DMS53 treated with DMSO at 0.1 percent for 48 hours (cell line): ENCODE data around the gene SMC1B.

Experiments used
- DNase-seq: peaks from one replicate; lab custom pipeline; 2025; ENCODE audit not compliant: unreplicated experiment; lab: John Stamatoyannopoulos, UW

SMC1B gene

DNA sequence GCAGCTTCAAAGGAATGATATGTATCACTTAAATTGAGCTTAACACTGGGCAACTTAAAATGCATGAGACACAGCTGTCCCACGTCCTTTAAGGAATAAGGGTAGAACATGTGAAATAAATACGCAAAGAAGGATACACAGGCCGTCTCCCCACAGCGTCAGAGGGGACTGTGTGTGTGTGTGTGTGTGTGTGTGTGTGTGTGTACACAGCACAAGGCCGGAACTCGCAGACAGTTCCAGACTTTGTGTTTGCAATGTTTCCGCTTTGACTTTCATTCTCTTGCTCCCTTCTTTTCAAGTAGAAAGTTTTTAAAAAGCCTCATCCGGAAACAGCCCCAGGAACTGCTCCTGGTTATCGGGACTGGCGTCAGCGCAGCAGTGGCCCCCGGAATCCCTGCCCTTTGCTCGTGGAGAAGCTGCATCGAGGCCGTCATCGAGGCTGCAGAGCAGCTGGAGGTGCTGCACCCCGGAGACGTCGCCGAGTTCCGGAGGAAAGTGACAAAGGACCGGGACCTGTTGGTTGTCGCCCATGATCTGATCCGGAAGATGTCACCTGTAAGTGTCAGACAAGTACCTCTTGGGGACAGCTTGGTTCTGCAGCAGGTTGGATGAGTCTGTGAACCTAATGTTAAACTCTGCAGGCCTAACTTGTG is 90.4 kb downstream of the SMC1B start:
- DNase-seq = no peak

DNA sequence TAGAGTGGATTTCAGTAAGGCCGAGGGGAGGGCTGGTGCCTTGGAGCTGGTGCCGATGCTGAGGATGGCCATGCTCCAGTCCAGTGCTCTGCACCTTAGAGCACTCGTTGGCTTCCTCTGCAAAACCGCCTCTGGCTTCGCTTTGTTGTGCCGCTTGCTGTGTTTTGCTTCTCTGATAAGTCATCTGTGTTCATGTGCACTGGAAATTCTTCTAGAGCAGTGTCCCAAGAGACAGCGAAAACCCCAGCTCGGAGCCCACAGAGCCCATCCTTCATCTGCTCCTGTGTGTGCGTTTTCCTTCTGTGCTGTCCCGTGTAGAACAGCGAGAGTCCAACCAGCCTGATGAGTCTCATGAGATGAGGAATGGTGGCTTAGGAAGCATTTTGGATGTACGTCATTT is 91.6 kb downstream of the SMC1B start:
- no peak for DNase-seq

DNA sequence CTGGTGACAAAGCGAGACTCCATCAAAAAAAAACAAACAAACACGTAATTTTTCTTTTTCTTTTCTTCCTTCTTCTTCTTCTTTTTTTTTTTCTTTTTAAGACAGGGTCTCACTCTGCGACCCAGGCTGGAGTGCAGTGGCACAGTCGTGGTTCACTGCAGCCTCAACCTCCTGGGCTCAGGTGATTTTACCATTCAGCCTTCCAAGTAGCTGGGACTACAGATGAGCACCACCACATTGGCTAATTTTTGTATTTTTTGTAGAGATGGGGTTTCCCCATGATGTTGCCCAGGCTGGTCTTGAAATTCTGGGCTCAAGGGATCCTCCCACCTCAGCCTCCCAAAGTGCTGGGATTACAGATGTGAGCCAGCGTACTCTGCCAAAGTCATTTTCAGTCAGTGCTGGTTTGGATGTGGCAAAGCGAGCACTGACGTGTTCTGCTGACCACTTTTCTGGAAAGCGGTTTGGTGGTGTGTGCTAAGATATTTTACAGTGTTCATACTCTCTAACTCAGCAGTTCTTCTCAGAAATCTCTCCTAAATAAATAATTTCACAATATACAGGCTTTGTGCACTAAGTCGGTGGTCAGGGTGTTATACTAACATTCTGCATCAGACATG is 92.9 kb downstream of the SMC1B start:
- DNase-seq = no peak

DNA sequence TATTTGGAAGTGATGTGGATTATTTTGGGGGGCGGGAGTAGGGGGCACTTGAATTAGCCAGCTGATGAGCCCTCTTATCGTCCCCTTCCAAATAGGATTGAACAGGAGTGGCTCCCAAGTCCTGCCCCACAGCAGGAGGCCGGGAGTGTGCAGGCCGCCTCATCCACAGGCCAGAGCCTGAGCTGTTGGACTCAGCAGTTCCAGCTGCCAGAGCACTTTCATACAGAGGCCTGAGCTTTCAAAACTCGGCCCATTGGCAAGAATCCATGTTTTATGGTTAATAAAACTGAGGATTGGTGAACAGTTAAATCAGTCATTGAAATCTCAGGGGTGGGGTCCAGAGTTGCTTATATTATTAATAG is 94.1 kb downstream of the SMC1B start:
- DNase-seq = no peak

DNA sequence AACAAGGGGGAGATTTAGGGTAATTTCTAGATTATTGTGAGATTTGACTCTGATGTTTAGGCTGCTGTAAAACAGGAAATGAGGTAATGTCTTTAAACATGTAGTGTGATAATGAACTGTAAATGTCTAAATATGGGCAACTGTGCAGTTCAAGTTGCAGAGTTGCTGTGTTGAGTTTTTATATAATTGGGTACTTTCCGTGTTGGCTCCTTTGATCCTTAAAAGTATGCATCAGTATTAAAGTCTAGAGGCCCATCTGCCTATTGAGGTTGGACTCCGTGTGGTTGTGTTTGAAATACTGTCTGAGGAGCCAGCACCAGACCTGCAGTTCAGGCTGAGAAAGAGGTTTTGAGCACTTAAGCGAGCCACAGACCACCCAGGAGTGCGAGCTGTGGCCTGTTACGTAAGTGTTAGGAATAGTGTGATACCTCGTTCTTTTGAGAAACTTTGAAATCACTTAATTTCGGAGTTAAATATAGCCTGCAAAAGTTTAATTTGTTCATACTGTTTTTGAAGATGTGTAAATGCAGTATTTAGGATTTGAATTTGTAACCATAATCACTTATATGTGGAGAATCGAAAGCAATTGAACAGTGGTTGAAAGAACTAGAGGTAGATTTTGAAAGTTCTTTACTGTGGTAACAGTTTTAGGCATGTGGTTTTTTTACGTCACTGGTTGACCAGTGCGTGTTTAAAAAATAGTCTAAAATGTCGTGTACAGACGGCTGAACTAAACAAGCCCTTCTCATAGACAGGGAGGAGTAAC is 94.7 kb downstream of the SMC1B start:
- DNase-seq = no peak

DNA sequence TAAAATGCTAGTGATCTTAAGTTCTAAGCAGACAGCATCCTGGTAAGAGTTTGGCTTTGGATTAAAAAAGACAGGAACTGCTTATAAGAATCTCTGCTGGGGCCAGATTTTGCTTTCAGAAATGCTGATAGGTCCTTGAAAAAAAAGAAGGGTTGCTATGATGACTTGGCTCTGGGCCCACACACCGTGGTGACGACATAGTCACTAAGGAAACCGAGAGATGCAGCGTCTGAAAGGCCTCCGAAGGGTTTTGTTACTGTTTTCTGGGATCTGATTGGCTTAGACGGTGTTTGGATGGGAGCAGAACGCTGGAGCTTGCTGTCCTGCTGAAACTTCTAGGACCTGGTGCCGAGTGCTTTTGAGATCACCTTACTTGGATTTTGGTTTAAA is 95.2 kb downstream of the SMC1B start:
- DNase-seq = peak; percentile 14

DNA sequence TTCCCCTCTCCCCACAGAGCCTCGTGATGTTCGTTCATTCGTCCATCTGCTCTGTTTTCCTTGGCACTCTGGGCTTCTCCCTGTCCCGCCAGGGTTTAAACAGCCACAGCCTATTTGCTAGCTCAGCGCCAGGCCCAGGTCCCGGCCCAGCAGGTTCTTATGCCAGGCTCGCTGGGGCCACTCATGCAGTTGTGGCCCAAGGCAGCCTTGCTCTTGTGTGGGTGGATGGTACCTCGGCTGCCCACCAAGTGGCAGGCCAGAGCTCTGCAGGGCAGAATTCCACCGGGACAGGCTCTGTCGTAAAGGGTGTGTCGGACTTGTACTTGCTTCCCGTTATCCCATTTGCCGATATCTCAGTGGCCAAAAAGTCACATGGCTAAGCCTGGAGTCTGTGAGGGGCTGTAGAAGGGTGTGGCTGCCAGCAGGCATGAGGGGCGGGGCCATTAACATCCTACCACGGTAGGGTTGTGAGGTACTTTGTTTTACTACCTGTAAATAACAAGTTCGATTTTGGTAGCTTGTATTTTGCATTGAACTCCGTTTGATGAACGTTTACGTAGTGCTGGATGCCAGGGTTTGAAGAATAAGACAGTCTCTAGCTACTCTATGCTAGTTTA is 95.7 kb downstream of the SMC1B start:
- DNase-seq = no peak

DNA sequence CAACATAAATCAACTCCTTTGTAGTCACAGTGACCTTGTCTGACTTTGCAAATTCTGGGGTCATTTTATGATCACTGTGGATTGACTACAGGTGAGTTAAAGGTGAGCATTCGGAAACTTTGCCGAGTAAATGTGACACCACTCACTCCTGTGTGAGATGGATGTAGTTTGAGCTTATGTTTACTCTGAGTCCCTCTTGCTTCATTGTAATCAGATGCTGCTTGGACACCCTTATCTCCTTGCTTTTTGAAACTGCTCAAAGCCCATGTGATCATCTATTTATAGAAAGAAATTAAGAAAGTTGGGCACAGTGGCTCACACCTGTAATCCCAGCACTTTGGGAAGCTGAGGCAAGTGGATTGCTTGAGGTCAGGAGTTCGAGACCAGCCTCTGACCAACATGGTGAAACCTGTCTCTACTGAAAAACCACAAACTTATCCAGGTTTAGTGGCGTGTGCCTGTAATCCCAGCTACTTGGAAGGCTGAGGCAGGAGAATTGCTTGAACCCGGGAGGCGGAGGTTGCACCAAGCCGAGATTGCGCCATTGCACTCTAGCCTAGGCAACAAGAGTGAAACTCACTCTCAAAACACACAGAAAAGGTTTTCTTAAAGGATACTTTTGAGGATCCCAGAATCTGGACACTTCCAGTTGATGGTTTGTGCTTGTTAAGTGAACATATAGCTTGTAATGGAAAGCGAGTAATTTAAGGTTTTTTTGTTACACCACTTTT is 96.4 kb downstream of the SMC1B start:
- no peak for DNase-seq

DNA sequence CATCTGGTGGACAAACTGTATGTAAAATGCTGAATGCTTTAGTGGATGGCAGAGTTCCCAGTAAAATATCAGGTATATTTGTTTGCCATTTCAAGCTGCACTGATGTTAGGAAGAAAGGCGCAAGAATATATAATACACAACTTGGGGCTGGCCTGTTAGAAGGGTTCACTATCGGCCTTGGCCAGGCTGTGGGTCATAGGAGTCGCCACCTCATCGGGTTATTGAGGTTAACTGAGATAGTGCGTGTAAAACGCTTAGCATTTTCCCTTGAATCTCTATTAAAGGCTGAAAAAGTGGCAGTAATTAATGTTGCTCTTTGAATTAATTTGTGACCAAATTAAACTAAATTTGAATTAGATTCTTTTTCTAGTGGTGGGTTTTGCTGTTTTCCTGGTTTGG is 98.6 kb downstream of the SMC1B start:
- no peak for DNase-seq

DNA sequence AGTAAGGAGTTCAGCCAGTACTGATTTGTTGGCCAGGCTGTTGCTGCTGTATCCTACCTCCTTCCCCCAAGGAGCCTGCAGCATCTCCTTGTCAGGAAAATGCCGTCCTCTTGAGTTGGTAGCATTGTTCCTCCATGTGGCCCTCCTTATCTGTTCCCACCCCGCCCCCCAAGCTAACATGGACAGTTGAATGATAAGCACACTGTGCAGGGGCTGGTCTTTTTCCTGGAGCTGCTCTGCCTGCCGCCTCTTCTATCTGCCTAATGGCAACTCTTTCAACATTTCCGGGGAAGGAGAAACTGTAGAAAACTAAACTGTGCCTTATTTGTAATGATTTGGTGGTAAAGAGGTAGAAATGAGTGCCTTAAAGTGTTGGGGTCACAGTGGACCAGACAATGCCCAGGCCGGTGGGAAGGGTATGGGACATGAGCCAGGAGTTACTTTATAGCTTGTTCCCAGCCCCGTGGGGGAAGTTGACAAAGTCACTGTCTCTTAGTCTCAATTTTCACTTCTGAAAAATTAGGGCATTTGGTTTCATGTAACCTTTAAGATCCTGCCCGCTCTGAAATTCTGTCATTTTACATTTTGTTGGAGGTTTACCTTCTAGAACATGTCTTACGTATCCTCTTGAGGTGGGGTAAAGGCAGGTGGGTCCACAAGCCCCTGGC is 99.2 kb downstream of the SMC1B start:
- no peak for DNase-seq

DNA sequence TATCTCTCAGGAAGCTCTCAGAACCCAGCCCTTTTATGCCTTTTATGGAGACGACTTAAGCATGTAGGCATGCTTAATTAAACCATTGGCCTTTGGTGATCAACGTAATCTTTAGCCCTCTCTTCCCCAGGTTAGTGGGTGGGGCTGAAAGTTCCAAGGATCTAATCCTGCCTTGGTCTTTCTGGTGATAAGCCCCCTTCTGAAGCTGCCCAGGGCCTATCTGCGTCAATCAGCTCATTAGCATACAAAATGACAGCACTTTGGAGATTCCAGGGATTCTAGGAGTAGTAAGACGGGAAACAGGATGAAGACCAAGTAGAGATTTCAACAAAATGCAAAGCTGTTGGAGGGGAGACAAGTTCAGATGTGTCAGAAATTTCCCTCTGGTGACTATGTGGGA is 100.5 kb downstream of the SMC1B start:
- no peak for DNase-seq

DNA sequence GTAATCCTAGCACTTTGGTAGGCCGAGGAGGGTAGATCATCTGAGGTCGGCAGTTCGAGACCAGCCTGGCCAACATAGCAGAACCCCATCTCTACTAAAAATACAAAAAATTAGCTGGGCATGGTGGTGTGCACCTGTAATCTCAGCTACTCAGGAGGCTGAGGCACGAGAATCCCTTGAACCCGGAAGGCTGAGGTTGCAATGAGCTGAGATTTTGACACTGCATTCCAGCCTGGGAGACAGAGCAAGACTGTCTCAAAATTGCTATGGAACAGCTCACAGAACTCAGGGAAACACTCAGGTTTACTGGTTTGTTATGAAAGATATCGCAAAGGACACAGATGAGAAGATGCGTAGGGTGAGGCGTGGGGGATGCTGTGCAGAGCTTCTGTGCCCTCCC is 101.0 kb downstream of the SMC1B start:
- no peak for DNase-seq

DNA sequence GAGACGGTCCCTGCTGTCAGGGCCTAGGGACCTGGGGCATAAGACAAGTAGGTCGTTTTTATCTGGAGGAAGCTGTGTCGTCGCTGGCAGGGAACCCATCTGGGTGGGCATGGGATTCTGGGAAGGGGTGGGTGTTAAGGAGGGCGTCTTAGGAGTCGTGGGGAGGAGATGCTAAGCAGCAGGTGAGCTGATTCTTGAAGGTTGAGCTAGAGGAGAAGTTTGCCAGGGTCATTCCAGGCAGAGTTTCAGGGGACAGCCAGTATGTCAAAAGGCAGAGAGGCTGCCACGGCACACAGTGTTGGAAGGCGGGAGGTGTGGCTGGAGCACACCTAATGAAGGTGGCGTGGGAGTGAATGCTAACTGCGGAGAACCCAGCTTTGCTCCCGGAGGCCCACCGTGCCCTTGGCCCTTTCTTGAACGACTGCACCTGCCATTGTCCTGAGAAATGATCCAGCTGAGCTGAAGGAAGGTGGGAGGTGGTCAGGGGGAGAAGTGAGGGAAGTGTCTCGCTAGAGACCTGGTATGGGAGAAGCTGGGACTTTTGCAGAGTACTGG is 102.3 kb downstream of the SMC1B start:
- no peak for DNase-seq

DNA sequence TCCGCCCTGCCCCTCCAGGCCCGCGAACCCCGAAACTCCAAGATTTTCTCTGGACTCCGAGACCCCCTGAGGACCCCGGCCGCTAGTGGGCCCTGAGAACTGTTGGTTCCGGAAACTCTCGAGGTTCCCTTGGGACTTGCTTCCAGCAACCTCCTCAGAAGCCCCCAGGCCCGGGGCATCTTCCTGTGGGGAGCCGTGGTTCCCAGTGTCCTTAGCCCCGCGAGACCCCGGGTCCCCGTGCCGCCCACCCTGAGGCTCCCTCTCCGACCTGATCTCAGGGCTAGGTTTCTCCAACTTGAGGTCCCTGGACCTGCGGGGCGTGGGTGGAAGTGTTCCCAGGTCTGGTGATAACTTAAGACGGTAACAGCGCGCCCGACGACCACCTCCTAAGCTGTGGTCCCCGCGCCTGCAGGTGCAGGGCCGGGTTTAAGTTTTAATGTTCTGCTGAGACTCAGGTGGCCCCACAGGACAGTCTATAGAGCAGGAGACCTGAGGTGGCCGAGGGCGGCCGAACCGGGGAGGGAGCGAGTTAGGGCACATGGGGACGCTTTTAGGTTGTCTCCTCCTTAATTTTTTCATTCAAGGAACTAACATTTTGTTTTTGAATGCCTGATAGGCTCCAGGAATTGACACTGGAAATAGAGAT is 102.9 kb downstream of the SMC1B start:
- DNase-seq = no peak

DNA sequence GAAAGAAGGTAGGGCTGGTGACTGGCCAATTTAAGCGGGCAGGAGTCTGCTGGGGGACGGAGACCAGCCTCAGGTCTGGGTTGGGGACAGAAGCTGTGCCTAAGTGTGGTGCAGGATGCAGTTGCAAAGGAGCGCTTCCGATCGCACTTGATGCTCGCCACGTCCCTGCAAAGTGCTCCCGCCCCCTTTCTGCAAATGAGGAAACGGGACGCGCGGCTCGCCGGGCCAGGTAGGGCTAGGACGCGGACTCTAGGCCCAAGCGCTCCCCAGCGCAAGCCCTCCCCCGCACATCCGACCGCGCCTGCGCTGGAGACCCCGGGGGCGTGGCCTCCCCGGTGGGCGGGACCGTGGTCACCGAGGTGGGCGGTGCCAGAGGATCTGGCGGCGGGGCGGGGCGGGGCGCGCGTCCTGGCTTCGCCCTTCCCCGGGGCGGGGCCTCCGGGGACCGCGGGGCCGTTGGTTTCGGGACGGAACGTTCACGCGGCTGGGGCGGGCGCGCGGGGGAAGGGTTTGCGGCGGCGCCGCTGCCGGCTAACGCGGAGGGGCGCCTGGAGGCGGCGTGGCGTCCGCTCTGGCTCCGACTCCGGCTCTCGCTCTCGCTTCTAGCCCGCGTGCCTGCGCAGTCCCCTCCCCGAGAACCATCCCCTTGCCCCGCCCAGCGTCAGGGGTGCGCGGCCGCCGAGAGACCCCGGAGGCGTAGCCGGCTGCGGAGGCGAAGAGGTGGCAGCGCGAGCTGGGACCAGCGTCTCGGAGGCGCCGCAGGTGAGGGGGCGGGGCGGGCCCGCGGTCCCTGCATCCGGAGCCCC is 103.8 kb downstream of the SMC1B start, which contains the start of gene FAM118A:
FAM118A (plus strand) TSS at position 513 of the 806 bp plus-strand sequence. CDS start 12,446 bp downstream, outside the sequence.
- DNase-seq = peak; percentile 88

DNA sequence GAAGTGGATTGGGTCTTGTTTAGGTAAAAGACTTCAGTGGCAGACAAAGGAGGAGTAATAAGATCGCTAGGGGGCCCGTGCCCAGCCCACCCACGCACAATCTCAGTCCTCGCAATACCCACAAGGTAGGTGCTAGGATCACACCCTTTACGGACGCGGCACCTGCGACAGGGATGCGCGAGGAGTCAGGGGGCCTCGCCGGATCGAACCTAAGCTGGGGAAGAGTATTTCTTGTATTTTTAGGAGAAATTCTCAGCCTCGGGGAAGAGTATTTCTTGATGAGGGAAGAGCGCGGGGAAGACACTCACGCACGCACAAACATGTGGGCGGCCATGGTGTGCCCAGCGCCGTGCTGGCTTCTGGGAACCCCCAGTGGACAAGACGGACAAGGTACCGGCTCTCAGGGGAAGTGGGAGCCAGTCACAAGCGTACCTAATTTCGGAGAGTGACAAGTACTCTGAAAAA is 104.4 kb downstream of the SMC1B start:
- DNase-seq = no peak

DNA sequence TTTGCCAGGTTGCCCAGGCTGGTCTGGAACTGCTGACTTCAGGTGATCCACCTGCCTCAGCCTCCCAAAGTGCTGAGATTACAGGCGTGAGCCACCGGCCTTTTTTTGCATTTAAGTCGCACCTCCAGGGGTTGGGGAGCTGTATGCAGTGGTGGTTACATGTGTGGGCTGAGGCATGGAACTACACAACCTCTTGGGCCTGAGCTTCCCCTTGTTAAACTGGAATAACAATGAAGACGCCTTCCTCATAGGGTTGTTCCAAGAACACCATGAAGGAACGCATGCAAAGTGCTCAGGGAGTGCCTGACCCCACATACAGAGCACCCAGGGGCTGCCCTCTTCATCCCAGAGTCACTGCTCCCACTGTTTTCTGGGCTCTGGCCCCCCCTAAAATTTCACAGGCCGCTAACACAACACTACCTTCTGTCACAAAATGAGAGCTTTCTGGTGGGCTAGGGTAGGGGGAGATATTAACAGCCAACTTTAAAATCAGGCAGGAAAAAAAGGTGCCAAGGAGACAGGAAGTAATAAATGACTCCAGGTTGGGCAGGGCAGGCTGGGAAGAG is 104.9 kb downstream of the SMC1B start:
- DNase-seq = no peak

DNA sequence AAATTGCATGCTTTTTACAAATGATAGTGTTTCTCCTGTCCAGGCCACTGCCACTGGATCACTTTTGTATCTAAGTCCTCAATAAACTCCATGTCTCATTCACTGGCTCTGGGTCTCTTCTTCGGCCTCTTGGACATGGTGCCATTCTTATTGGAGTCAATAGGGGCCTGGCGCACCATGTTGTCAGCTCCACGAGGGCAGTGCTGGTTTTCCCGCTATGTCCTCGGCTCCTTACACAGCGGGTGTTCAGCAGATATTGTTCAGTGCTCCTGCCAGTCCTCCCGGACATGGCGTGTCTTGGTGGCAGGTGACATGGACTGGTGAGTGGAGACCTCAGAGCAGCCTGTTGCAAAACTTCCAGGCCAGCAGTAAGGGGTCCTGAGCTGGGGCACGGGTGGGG is 107.3 kb downstream of the SMC1B start:
- DNase-seq = no peak
